ENCODE data around the gene GAS2L1. TPM values are rescaled to one million over a fixed set of nuclear protein-coding genes. Genes with fewer than 3 reads are reported as not detected.

The GAS2L1 gene
- total RNA-seq, 3 donors from 2014 or later, result 12.2 to 19.3 (median 15.7) TPM

GRCh38 chr22:29260031-29260560 lies 46.4 kb upstream of the GAS2L1 start:
- H3K27me3 ChIP-seq, result no peaks in the 10 kb centered on the region
- H3K4me1 ChIP-seq, result no peaks in the 10 kb centered on the region
- H3K27ac ChIP-seq, result no peak overlapping the region
- intact Hi-C loops (cut with DNase I; ENCODE audit: low total_unique reads), result no loop called here
- DNase-seq (ENCODE audit: low spot score in 2 of 2), result no peak
- H3K9me3 ChIP-seq, result no peaks in the 10 kb centered on the region
- TF ChIP-seq POLR2A (IDR thresholded peaks at IDR 0.05), result no peak
- TF ChIP-seq CTCF (IDR thresholded peaks at IDR 0.05), result no peak
- TF ChIP-seq POLR2AphosphoS5 (IDR thresholded peaks at IDR 0.05), result no peak
- H3K4me3 ChIP-seq, result no peak overlapping the region
- no peaks in the 10 kb centered on the region for H3K36me3 ChIP-seq

GRCh38 chr22:29260601-29261315 lies 45.7 kb upstream of the GAS2L1 start:
- TF ChIP-seq POLR2A (IDR thresholded peaks at IDR 0.05), result no peak
- TF ChIP-seq CTCF (IDR thresholded peaks at IDR 0.05), result no peak
- no peak for TF ChIP-seq POLR2AphosphoS5 (IDR thresholded peaks at IDR 0.05)
- Histone ChIP-seq H3K9me3 (no peaks in the 10 kb centered on the region), H3K36me3 (no peaks in the 10 kb centered on the region), H3K27me3 (no peaks in the 10 kb centered on the region), H3K27ac (no peak overlapping the region), H3K4me1 (no peaks in the 10 kb centered on the region), H3K4me3 (no peak overlapping the region)
- DNase-seq (ENCODE audit: low spot score in 2 of 2), result no peak
- intact Hi-C loops (cut with DNase I; ENCODE audit: low total_unique reads), result no loop called here

- Histone ChIP-seq H3K27ac (no peak overlapping the region), H3K36me3 (no peaks in the 10 kb centered on the region), H3K4me3 (no peak overlapping the region), H3K4me1 (peaks cover 0 to 7% of the 10 kb centered on the region in 2 donors), H3K27me3 (no peaks in the 10 kb centered on the region), H3K9me3 (no peaks in the 10 kb centered on the region)
- no peak for DNase-seq (ENCODE audit: low spot score in 2 of 2)
- TF ChIP-seq POLR2AphosphoS5 (IDR thresholded peaks at IDR 0.05) (no peak), CTCF (IDR thresholded peaks at IDR 0.05) (no peak), POLR2A (IDR thresholded peaks at IDR 0.05) (no peak)
- intact Hi-C loops (cut with DNase I; ENCODE audit: low total_unique reads), result no loop called here
Measured at GRCh38 chr22:29263791-29264276, 42.6 kb upstream of the GAS2L1 start.

- Histone ChIP-seq H3K27me3 (no peaks in the 10 kb centered on the region), H3K4me3 (no peak overlapping the region), H3K27ac (peak overlapping the region in 1 of 2 donors; percentile 3), H3K36me3 (no peaks in the 10 kb centered on the region), H3K4me1 (peaks cover 6 to 7% of the 10 kb centered on the region in 2 donors), H3K9me3 (no peaks in the 10 kb centered on the region)
- no peak for DNase-seq (ENCODE audit: low spot score in 2 of 2)
- TF ChIP-seq POLR2AphosphoS5 (IDR thresholded peaks at IDR 0.05), result no peak
- TF ChIP-seq CTCF (IDR thresholded peaks at IDR 0.05), result no peak
- intact Hi-C loops (cut with DNase I; ENCODE audit: low total_unique reads), result no loop called here
Measured at GRCh38 chr22:29265305-29265704, 41.1 kb upstream of the GAS2L1 start.

GRCh38 chr22:29265929-29266328 lies 40.5 kb upstream of the GAS2L1 start:
- peaks cover 6 to 7% of the 10 kb centered on the region in 2 donors for H3K4me1 ChIP-seq
- no peak overlapping the region for H3K4me3 ChIP-seq
- TF ChIP-seq POLR2AphosphoS5 (IDR thresholded peaks at IDR 0.05) (no peak), POLR2A (IDR thresholded peaks at IDR 0.05) (no peak), CTCF (IDR thresholded peaks at IDR 0.05) (no peak)
- no peaks in the 10 kb centered on the region for H3K36me3 ChIP-seq
- no peaks in the 10 kb centered on the region for H3K27me3 ChIP-seq
- intact Hi-C loops (cut with DNase I; ENCODE audit: low total_unique reads), result no loop called here
- no peaks in the 10 kb centered on the region for H3K9me3 ChIP-seq
- peak overlapping the region in 1 of 2 donors; percentile 3 for H3K27ac ChIP-seq
- no peak for DNase-seq (ENCODE audit: low spot score in 2 of 2)
